Esophagus squamous epithelium (tissue), 5 donors: ENCODE results near the gene ADGRG3. TPM values are rescaled to one million over a fixed set of nuclear protein-coding genes. Genes with fewer than 3 reads are reported as not detected.
A peak's percentile ranks its signal among the peaks of the same experiment; 100 is the strongest.

Source experiments
- DNase-seq: peaks from one replicate; lab custom pipeline; 2025; lab: John Stamatoyannopoulos, UW
- H3K27ac ChIP-seq, 4 donors: fragments of 200-600 bp; sonication (generic); one replicate each; pipeline ENCODE4 v1.5.1; 2016 to 2019; ENCODE audit warnings: mild to moderate bottlenecking in 1 of 4
- H3K27me3 ChIP-seq, 4 donors: fragments of 200-600 bp; sonication (generic); 1 replicate in 3 of 4; 2 replicates in 1 of 4; pipeline versions ENCODE4 v1.5.1 to v1.6.0; 2017 to 2021; ENCODE audit warnings: antibody characterized with exemption in 1 of 4
- H3K36me3 ChIP-seq, 3 donors: fragments of 200-600 bp; sonication (generic); one replicate each; pipeline ENCODE4 v1.5.1; 2016 to 2019
- H3K4me1 ChIP-seq, 3 donors: fragments of 200-600 bp; sonication (generic); one replicate each; pipeline ENCODE4 v1.5.1; 2017 to 2019
- H3K4me3 ChIP-seq, 4 donors: fragments of 200-600 bp; sonication (generic); 1 replicate in 3 of 4; 2 replicates in 1 of 4; pipeline ENCODE4 v1.5.1; 2016 to 2019; ENCODE audit warnings: mild to moderate bottlenecking in 2 of 4, moderate library complexity in 1 of 4
- H3K9me3 ChIP-seq, 3 donors: fragments of 200-600 bp; sonication (generic); one replicate each; pipeline ENCODE4 v1.5.1; 2016 to 2019
- CTCF ChIP-seq, 6 experiments: fragments of 450-650 bp in 4 of 6; fragments of 200-600 bp in 2 of 6; sonication (generic) in 2 of 6; IDR thresholded peaks; one replicate each; pipeline ENCODE4 v1.5.1; 2016 to 2019; ENCODE audit warnings: antibody characterized with exemption in 6 of 6, mild to moderate bottlenecking in 4 of 6, moderate library complexity in 4 of 6
- POLR2A ChIP-seq, 4 donors: fragments of 450-650 bp; IDR thresholded peaks; one replicate each; pipeline ENCODE4 v1.6.1; 2017; ENCODE audit warnings: antibody characterized with exemption in 4 of 4, mild to moderate bottlenecking in 4 of 4, moderate library complexity in 3 of 4
- WGBS, 2 donors: methylation state at CpG; one replicate each; pipeline ENCODE4 v1.1.5; 2018; 5-methylcytosine and 5-hydroxymethylcytosine counted together
- intact Hi-C: fragments of 100-400 bp; cut with DNase I; formaldehyde crosslinking; loops from one replicate; pipeline ENCODE4 v1.15.0; 2022
- total RNA-seq, 4 donors: library from RNA; depleted of rRNA; stranded (reverse); fragments of >200 nt; gene quantifications; one replicate each; pipeline ENCODE4 v1.1.0, GENCODE V29; 2016
- donor health status: DM: yes; HTN: yes; CAD: no.

ADGRG3 gene
- total RNA-seq, 4 donors from 2014 or later = 1.5 to 3.9 (median 2.1) TPM; not detected in 1

- Histone ChIP-seq H3K27me3 (peaks cover 0 to 7% (median 0%) of the 10 kb centered on the region in 4 donors), H3K27ac (no peak within 1 kb of the TSS), H3K9me3 (no peaks in the 10 kb centered on the region), H3K4me3 (peak within 1 kb of the TSS in 1 of 4 donors; percentile 15), H3K4me1 (no peaks in the 10 kb centered on the region), H3K36me3 (no peaks in the 10 kb centered on the region)
- intact Hi-C loops = no loop called here
- no peak for DNase-seq
- WGBS, 2 donors = 0 to 29% methylated on average over 2 to 8 of the region's 8 CpGs
- TF ChIP-seq CTCF (IDR thresholded peaks at IDR 0.05) (no peak), POLR2A (IDR thresholded peaks at IDR 0.05) (no peak)
Observed at GRCh38 chr16:57694725-57695679, 26.9 kb downstream of the ADGRG3 start, which contains the start of gene DRC7. TSS of gene DRC7 (plus strand) at chr16:57694806. CDS start at chr16:57697950, 3,144 bp downstream.

- DNase-seq = no peak
- H3K4me1 ChIP-seq = no peaks in the 10 kb centered on the region
- H3K36me3 ChIP-seq = no peaks in the 10 kb centered on the region
- intact Hi-C loops = no loop called here
- peaks cover 0 to under 1% (median 0%) of the 10 kb centered on the region in 4 donors for H3K27me3 ChIP-seq
- TF ChIP-seq POLR2A (IDR thresholded peaks at IDR 0.05) (no peak), CTCF (IDR thresholded peaks at IDR 0.05) (no peak)
- no peak overlapping the region for H3K27ac ChIP-seq
- H3K4me3 ChIP-seq = no peak overlapping the region
- 47 to 75% methylated on average over 1 to 3 of the region's 5 CpGs for WGBS, 2 donors
- H3K9me3 ChIP-seq = no peaks in the 10 kb centered on the region
Observed at GRCh38 chr16:57695680-57696069, 27.6 kb downstream of the ADGRG3 start.

GRCh38 chr16:57696240-57696639 is 28.1 kb downstream of the ADGRG3 start:
- no peaks in the 10 kb centered on the region for H3K36me3 ChIP-seq
- H3K27ac ChIP-seq = no peak overlapping the region
- H3K9me3 ChIP-seq = no peaks in the 10 kb centered on the region
- 78% methylated on average over 6 of the region's 7 CpGs; no CpG with 5 or more reads in 1 of the 2 donors for WGBS, 2 donors
- intact Hi-C loops = no loop called here
- DNase-seq = no peak
- no peak overlapping the region for H3K4me3 ChIP-seq
- TF ChIP-seq CTCF (IDR thresholded peaks at IDR 0.05) = no peak
- TF ChIP-seq POLR2A (IDR thresholded peaks at IDR 0.05) = no peak
- H3K27me3 ChIP-seq = no peaks in the 10 kb centered on the region
- no peaks in the 10 kb centered on the region for H3K4me1 ChIP-seq

GRCh38 chr16:57697896-57698537 is 29.9 kb downstream of the ADGRG3 start:
- H3K4me3 ChIP-seq = no peak overlapping the region
- no peak for DNase-seq
- no peaks in the 10 kb centered on the region for H3K9me3 ChIP-seq
- H3K36me3 ChIP-seq = no peaks in the 10 kb centered on the region
- no peaks in the 10 kb centered on the region for H3K4me1 ChIP-seq
- H3K27ac ChIP-seq = no peak overlapping the region
- intact Hi-C loops = no loop called here
- 89 to 91% methylated on average over 12 to 14 of the region's 17 CpGs for WGBS, 2 donors
- H3K27me3 ChIP-seq = no peaks in the 10 kb centered on the region
- no peak for TF ChIP-seq POLR2A (IDR thresholded peaks at IDR 0.05)
- no peak for TF ChIP-seq CTCF (IDR thresholded peaks at IDR 0.05)
